ENCODE results near the gene AKR7A2. TPM values are rescaled to one million over a fixed set of nuclear protein-coding genes. Genes with fewer than 3 reads are reported as not detected.
A peak's percentile ranks its signal among the peaks of the same experiment; 100 is the strongest.

AKR7A2 gene
- total and polyA plus RNA-seq, 9 donors, result 41.6 to 56.5 (median 46.0) TPM

GRCh38 chr1:19344831-19345230 lies 32.9 kb upstream of the AKR7A2 start:
- Histone ChIP-seq H3K27ac (ENCODE audit: low read length) (no peak overlapping the region), H3K27me3 (ENCODE audit: control insufficient read depth, insufficient read depth, low read length) (no peaks in the 10 kb centered on the region), H3K4me1 (ENCODE audit: control insufficient read depth, insufficient read depth, low read length) (peaks cover 21% of the 10 kb centered on the region), H3K9me3 (replicated peaks; ENCODE audit: control insufficient read depth, low read depth, low read length) (no peaks in the 10 kb centered on the region), H3K4me3 (ENCODE audit: low read length) (no peak overlapping the region), H3K36me3 (ENCODE audit: control insufficient read depth, insufficient read depth, low read length) (peaks cover 71% of the 10 kb centered on the region)
- 91% methylated on average over 6 of the region's 11 CpGs for WGBS (ENCODE audit: insufficient coverage)
- DNase-seq, result no peak

- Histone ChIP-seq H3K36me3 (ENCODE audit: control insufficient read depth, insufficient read depth, low read length) (peaks cover 72% of the 10 kb centered on the region), H3K27me3 (ENCODE audit: control insufficient read depth, insufficient read depth, low read length) (no peaks in the 10 kb centered on the region), H3K4me1 (ENCODE audit: control insufficient read depth, insufficient read depth, low read length) (peaks cover 21% of the 10 kb centered on the region), H3K27ac (ENCODE audit: low read length) (no peak overlapping the region), H3K4me3 (ENCODE audit: low read length) (no peak overlapping the region), H3K9me3 (replicated peaks; ENCODE audit: control insufficient read depth, low read depth, low read length) (no peaks in the 10 kb centered on the region)
- WGBS (ENCODE audit: insufficient coverage), result 62% methylated on average over 12 of the region's 12 CpGs
- DNase-seq, result peak; percentile 54
Observed at GRCh38 chr1:19344372-19344810, 32.4 kb upstream of the AKR7A2 start.

GRCh38 chr1:19343617-19344350 lies 31.8 kb upstream of the AKR7A2 start:
- Histone ChIP-seq H3K27me3 (ENCODE audit: control insufficient read depth, insufficient read depth, low read length) (no peaks in the 10 kb centered on the region), H3K9me3 (replicated peaks; ENCODE audit: control insufficient read depth, low read depth, low read length) (no peaks in the 10 kb centered on the region), H3K27ac (ENCODE audit: low read length) (no peak overlapping the region), H3K4me3 (ENCODE audit: low read length) (no peak overlapping the region), H3K36me3 (ENCODE audit: control insufficient read depth, insufficient read depth, low read length) (peaks cover 70% of the 10 kb centered on the region), H3K4me1 (ENCODE audit: control insufficient read depth, insufficient read depth, low read length) (peaks cover 21% of the 10 kb centered on the region)
- no peak for DNase-seq
- WGBS (ENCODE audit: insufficient coverage), result 80% methylated on average over 13 of the region's 20 CpGs

GRCh38 chr1:19342894-19343616 lies 31.1 kb upstream of the AKR7A2 start:
- Histone ChIP-seq H3K36me3 (ENCODE audit: control insufficient read depth, insufficient read depth, low read length) (peaks cover 68% of the 10 kb centered on the region), H3K4me3 (ENCODE audit: low read length) (no peak overlapping the region), H3K4me1 (ENCODE audit: control insufficient read depth, insufficient read depth, low read length) (peaks cover 21% of the 10 kb centered on the region), H3K27me3 (ENCODE audit: control insufficient read depth, insufficient read depth, low read length) (no peaks in the 10 kb centered on the region), H3K9me3 (replicated peaks; ENCODE audit: control insufficient read depth, low read depth, low read length) (no peaks in the 10 kb centered on the region), H3K27ac (ENCODE audit: low read length) (no peak overlapping the region)
- DNase-seq, result no peak
- WGBS (ENCODE audit: insufficient coverage), result 66% methylated on average over 23 of the region's 33 CpGs

- H3K4me3 ChIP-seq (ENCODE audit: low read length), result no peak overlapping the region
- H3K27ac ChIP-seq (ENCODE audit: low read length), result peak overlapping the region; percentile 62
- no peaks in the 10 kb centered on the region for H3K27me3 ChIP-seq (ENCODE audit: control insufficient read depth, insufficient read depth, low read length)
- 36% methylated on average over 18 of the region's 27 CpGs for WGBS (ENCODE audit: insufficient coverage)
- H3K36me3 ChIP-seq (ENCODE audit: control insufficient read depth, insufficient read depth, low read length), result peaks cover 68% of the 10 kb centered on the region
- peaks cover 21% of the 10 kb centered on the region for H3K4me1 ChIP-seq (ENCODE audit: control insufficient read depth, insufficient read depth, low read length)
- DNase-seq, result peak; percentile 69
- no peaks in the 10 kb centered on the region for H3K9me3 ChIP-seq (replicated peaks; ENCODE audit: control insufficient read depth, low read depth, low read length)
Observed at GRCh38 chr1:19342062-19342750, 30.3 kb upstream of the AKR7A2 start.

- 34% methylated on average over 21 of the region's 25 CpGs for WGBS (ENCODE audit: insufficient coverage)
- DNase-seq, result peak; percentile 76
- Histone ChIP-seq H3K27me3 (ENCODE audit: control insufficient read depth, insufficient read depth, low read length) (no peaks in the 10 kb centered on the region), H3K4me1 (ENCODE audit: control insufficient read depth, insufficient read depth, low read length) (peaks cover 21% of the 10 kb centered on the region), H3K27ac (ENCODE audit: low read length) (peak overlapping the region; percentile 55), H3K36me3 (ENCODE audit: control insufficient read depth, insufficient read depth, low read length) (peaks cover 68% of the 10 kb centered on the region), H3K4me3 (ENCODE audit: low read length) (no peak overlapping the region), H3K9me3 (replicated peaks; ENCODE audit: control insufficient read depth, low read depth, low read length) (no peaks in the 10 kb centered on the region)
Observed at GRCh38 chr1:19341201-19342061, 29.5 kb upstream of the AKR7A2 start.

- no peak overlapping the region for H3K27ac ChIP-seq (ENCODE audit: low read length)
- peaks cover 63% of the 10 kb centered on the region for H3K36me3 ChIP-seq (ENCODE audit: control insufficient read depth, insufficient read depth, low read length)
- no peak overlapping the region for H3K4me3 ChIP-seq (ENCODE audit: low read length)
- H3K27me3 ChIP-seq (ENCODE audit: control insufficient read depth, insufficient read depth, low read length), result no peaks in the 10 kb centered on the region
- peaks cover 21% of the 10 kb centered on the region for H3K4me1 ChIP-seq (ENCODE audit: control insufficient read depth, insufficient read depth, low read length)
- WGBS (ENCODE audit: insufficient coverage), result 77% methylated on average over 10 of the region's 14 CpGs
- no peak for DNase-seq
- no peaks in the 10 kb centered on the region for H3K9me3 ChIP-seq (replicated peaks; ENCODE audit: control insufficient read depth, low read depth, low read length)
Observed at GRCh38 chr1:19340387-19340937, 28.5 kb upstream of the AKR7A2 start.

- no peaks in the 10 kb centered on the region for H3K27me3 ChIP-seq (ENCODE audit: control insufficient read depth, insufficient read depth, low read length)
- no peak overlapping the region for H3K27ac ChIP-seq (ENCODE audit: low read length)
- H3K36me3 ChIP-seq (ENCODE audit: control insufficient read depth, insufficient read depth, low read length), result peaks cover 52% of the 10 kb centered on the region
- no peaks in the 10 kb centered on the region for H3K9me3 ChIP-seq (replicated peaks; ENCODE audit: control insufficient read depth, low read depth, low read length)
- DNase-seq, result no peak
- H3K4me1 ChIP-seq (ENCODE audit: control insufficient read depth, insufficient read depth, low read length), result peaks cover 18% of the 10 kb centered on the region
- WGBS (ENCODE audit: insufficient coverage), result 66% methylated on average over 19 of the region's 19 CpGs
- no peak overlapping the region for H3K4me3 ChIP-seq (ENCODE audit: low read length)
Observed at GRCh38 chr1:19339214-19339861, 27.4 kb upstream of the AKR7A2 start.

GRCh38 chr1:19338323-19338762 lies 26.4 kb upstream of the AKR7A2 start:
- H3K4me3 ChIP-seq (ENCODE audit: low read length), result no peak overlapping the region
- peaks cover 18% of the 10 kb centered on the region for H3K4me1 ChIP-seq (ENCODE audit: control insufficient read depth, insufficient read depth, low read length)
- peaks cover 43% of the 10 kb centered on the region for H3K36me3 ChIP-seq (ENCODE audit: control insufficient read depth, insufficient read depth, low read length)
- no peaks in the 10 kb centered on the region for H3K9me3 ChIP-seq (replicated peaks; ENCODE audit: control insufficient read depth, low read depth, low read length)
- no peaks in the 10 kb centered on the region for H3K27me3 ChIP-seq (ENCODE audit: control insufficient read depth, insufficient read depth, low read length)
- no peak for DNase-seq
- 32% methylated on average over 15 of the region's 27 CpGs for WGBS (ENCODE audit: insufficient coverage)
- no peak overlapping the region for H3K27ac ChIP-seq (ENCODE audit: low read length)

Data from muscle of leg (tissue), 11 donors.